Psoas muscle (tissue), 8 donors: ENCODE data around the gene RLN3. TPM values are rescaled to one million over a fixed set of nuclear protein-coding genes. Genes with fewer than 3 reads are reported as not detected.

Experiments used
- ATAC-seq, 4 donors: fragments of 200-7000 bp; cut with Tn5 transposase; one replicate each; pipeline ENCODE4 v1.9.1; 2020; ENCODE audit warnings: moderate library complexity in 3 of 4, mild to moderate bottlenecking in 2 of 4
- DNase-seq, 2 donors: peaks; one replicate each; pipeline ENCODE4 v3.0.0-alpha.2; 2020
- H3K27ac ChIP-seq: fragments of 200-600 bp; one replicate; pipeline ENCODE4 v1.8.0; 2022
- H3K27me3 ChIP-seq, 3 donors: fragments of 200-600 bp in 1 of 3; one replicate each; pipeline versions ENCODE4 v1.6.1 to v1.8.0; 2013 to 2022; ENCODE audit warnings: low read length in 2 of 3, mild to moderate bottlenecking in 2 of 3, moderate library complexity in 1 of 3; ENCODE audit not compliant: insufficient read depth in 3 of 3
- H3K36me3 ChIP-seq, 2 donors: fragments of 200-600 bp in 1 of 2; one replicate each; pipeline versions ENCODE4 v1.6.1 to v1.8.0; 2013 to 2022; ENCODE audit warnings: low read depth in 1 of 2, mild to moderate bottlenecking in 1 of 2, moderate library complexity in 1 of 2; ENCODE audit not compliant: insufficient read depth in 1 of 2
- H3K4me1 ChIP-seq: fragments of 200-600 bp; one replicate; pipeline ENCODE4 v1.8.0; 2022
- H3K4me3 ChIP-seq: fragments of 200-600 bp; one replicate; pipeline ENCODE4 v1.8.0; 2022; ENCODE audit warnings: mild to moderate bottlenecking
- H3K9me3 ChIP-seq: fragments of 200-600 bp; one replicate; pipeline ENCODE4 v1.8.0; 2022
- WGBS, 3 donors: extraction: QIAGEN DNeasy Blood & Tissue Kit; methylation state at CpG; one replicate each; pipeline versions ENCODE4 v1.1.6 to v1.1.7; 2013; 5-methylcytosine and 5-hydroxymethylcytosine counted together
- intact Hi-C, 2 donors: fragments of 100-400 bp; cut with DNase I; formaldehyde crosslinking; loops; one replicate each; pipeline versions ENCODE4 v1.11.0 to v1.14.2; 2022
- polyA plus RNA-seq, 3 donors: library from polyadenylated mRNA; stranded (reverse); fragments of 200-250 nt; gene quantifications; one replicate each; pipeline ENCODE4 v1.2.3, GENCODE V29; 2013
- total RNA-seq, 4 donors: library from RNA; stranded (reverse); fragmentation: NEBNext Ultra II Directional in 2 of 4; extraction: Animal tissue kit (Norgen Biotek cat#: 25700) in 2 of 4; gene quantifications; one replicate each; pipeline versions ENCODE4 v1.2.1 to v1.2.4, GENCODE V29; 2021 to 2023
- TF ChIP-seq, protein P1 (sequence below): fragments of 200-600 bp; IDR thresholded peaks from one replicate; pipeline ENCODE4 v1.8.0; 2022; ENCODE audit warnings: antibody characterized with exemption
- donor health status: healthy with polysubstance abuse.
- donor health status: DM: no; HTN: no; CAD: no; lungs with moderate emphysema.
- donor health status: Bipolar disorder and iron deficiency.
- donor health status: healthy.
- donor health status: DM: yes; HTN: yes; CAD: no.
- donor health status: DM: no; HTN: no; CAD: no.
- donor health status: DM: no; HTN: no; CAD: no.
- donor health status: DM: yes; HTN: yes; CAD: no.

RLN3 gene
- total and polyA plus RNA-seq, 7 donors, result not detected

DNA sequence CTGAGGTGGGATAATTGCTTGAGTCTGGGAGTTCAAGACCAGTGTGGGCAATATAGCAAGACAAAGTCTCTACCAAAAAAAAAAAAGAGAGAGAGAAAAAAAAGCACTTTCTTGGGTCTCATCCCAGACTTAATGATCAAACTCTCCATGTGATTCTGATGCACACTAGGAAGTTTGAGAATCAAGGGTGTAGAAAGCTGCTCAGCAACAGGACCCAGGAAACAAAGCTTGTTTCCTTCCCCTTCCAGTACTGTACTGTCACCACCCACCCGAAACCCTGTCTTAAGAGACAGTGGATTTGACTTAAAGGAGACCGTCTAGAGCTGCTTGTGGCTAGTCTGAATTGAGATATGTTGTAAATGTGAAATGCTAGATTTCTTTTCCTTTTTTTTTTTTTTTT is 50.5 kb downstream of the RLN3 start:
- 71 to 78% (median 76%) methylated on average over 2 of the region's 2 CpGs for WGBS, 3 donors
- H3K27me3 ChIP-seq, result no peaks in the 10 kb centered on the region
- ATAC-seq (no peak), DNase-seq (no peak)
- peaks cover 28% of the 10 kb centered on the region for H3K4me1 ChIP-seq
- H3K27ac ChIP-seq, result no peak overlapping the region
- H3K36me3 ChIP-seq, result no peaks in the 10 kb centered on the region
- intact Hi-C loops, result loop anchor here (10.0 kb wide), 1 partner anchor 304 kb away; the partner anchor contains the start of gene C19orf53 (in 2 of the 2)
- no peaks in the 10 kb centered on the region for H3K9me3 ChIP-seq
- H3K4me3 ChIP-seq, result no peak overlapping the region
- TF ChIP-seq, protein P1, sequence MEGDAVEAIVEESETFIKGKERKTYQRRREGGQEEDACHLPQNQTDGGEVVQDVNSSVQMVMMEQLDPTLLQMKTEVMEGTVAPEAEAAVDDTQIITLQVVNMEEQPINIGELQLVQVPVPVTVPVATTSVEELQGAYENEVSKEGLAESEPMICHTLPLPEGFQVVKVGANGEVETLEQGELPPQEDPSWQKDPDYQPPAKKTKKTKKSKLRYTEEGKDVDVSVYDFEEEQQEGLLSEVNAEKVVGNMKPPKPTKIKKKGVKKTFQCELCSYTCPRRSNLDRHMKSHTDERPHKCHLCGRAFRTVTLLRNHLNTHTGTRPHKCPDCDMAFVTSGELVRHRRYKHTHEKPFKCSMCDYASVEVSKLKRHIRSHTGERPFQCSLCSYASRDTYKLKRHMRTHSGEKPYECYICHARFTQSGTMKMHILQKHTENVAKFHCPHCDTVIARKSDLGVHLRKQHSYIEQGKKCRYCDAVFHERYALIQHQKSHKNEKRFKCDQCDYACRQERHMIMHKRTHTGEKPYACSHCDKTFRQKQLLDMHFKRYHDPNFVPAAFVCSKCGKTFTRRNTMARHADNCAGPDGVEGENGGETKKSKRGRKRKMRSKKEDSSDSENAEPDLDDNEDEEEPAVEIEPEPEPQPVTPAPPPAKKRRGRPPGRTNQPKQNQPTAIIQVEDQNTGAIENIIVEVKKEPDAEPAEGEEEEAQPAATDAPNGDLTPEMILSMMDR, result no peak

Other genes starting within 250 kb of the RLN3 start
- gene ZSWIM4, start 232.7 kb upstream of the RLN3 start, total RNA-seq, result 1 to 10 TPM; 3.3 to 7.8 (median 4.4) TPM
- 1 to 10 TPM in 2 of 3 donors, under 1 TPM in 1; 0.77 to 3.9 (median 1.6) TPM for gene ZSWIM4, start 232.7 kb upstream of the RLN3 start, polyA plus RNA-seq
- not detected for gene NANOS3, start 151.0 kb upstream of the RLN3 start, total RNA-seq
- not detected for gene NANOS3, start 151.0 kb upstream of the RLN3 start, polyA plus RNA-seq
- gene BRME1, start 122.0 kb upstream of the RLN3 start, total RNA-seq, result 1 to 10 TPM in 2 of 4 donors, under 1 TPM in 2; 0.27 to 1.5 (median 1.0) TPM
- gene BRME1, start 122.0 kb upstream of the RLN3 start, polyA plus RNA-seq, result 1 to 10 TPM in 2 of 3 donors, under 1 TPM in 1; 0.86 to 2.5 (median 1.7) TPM
- 10 to 100 TPM; 21.1 to 26.1 (median 24.6) TPM for gene CC2D1A, start 121.9 kb upstream of the RLN3 start, total RNA-seq
- 10 to 100 TPM; 20.1 to 31.7 (median 23.1) TPM for gene CC2D1A, start 121.9 kb upstream of the RLN3 start, polyA plus RNA-seq
- 1 to 10 TPM in 1 of 4 donors, under 1 TPM in 3; 0.18 to 1.3 (median 0.39) TPM for gene PODNL1, start 89.7 kb upstream of the RLN3 start, total RNA-seq
- 1 to 10 TPM in 1 of 3 donors, under 1 TPM in 2; 0.07 to 1.3 (median 0.25) TPM for gene PODNL1, start 89.7 kb upstream of the RLN3 start, polyA plus RNA-seq
- 10 to 100 TPM in 3 of 4 donors, 1 to 10 TPM in 1; 9.2 to 25.3 (median 16.0) TPM for gene DCAF15, start 75.6 kb upstream of the RLN3 start, total RNA-seq
- gene DCAF15, start 75.6 kb upstream of the RLN3 start, polyA plus RNA-seq, result 10 to 100 TPM; 13.8 to 24.5 (median 16.6) TPM
- 10 to 100 TPM in 1 of 4 donors, 1 to 10 TPM in 3; 5.9 to 10.1 (median 7.8) TPM for gene RFX1, start 21.8 kb upstream of the RLN3 start, total RNA-seq
- gene RFX1, start 21.8 kb upstream of the RLN3 start, polyA plus RNA-seq, result 1 to 10 TPM; 2.9 to 6.4 (median 5.1) TPM
- gene IL27RA, start 3.6 kb downstream of the RLN3 start, total RNA-seq, result 1 to 10 TPM; 2.3 to 3.7 (median 2.9) TPM
- 1 to 10 TPM; 1.5 to 3.2 (median 2.5) TPM for gene IL27RA, start 3.6 kb downstream of the RLN3 start, polyA plus RNA-seq
- not detected for gene PALM3, start 33.9 kb downstream of the RLN3 start, total RNA-seq
- gene PALM3, start 33.9 kb downstream of the RLN3 start, polyA plus RNA-seq, result under 1 TPM in 2 of 3 donors, not detected in 1; 0.04 to 0.05 TPM
- gene MISP3, start 44.6 kb downstream of the RLN3 start, total RNA-seq, result 1 to 10 TPM; 2.0 to 6.3 (median 2.9) TPM
- gene MISP3, start 44.6 kb downstream of the RLN3 start, polyA plus RNA-seq, result 10 to 100 TPM in 1 of 3 donors, 1 to 10 TPM in 2; 1.8 to 15.4 (median 2.1) TPM
- not detected for gene C19orf67, start 57.6 kb downstream of the RLN3 start, total RNA-seq
- not detected for gene C19orf67, start 57.6 kb downstream of the RLN3 start, polyA plus RNA-seq
- 10 to 100 TPM; 27.3 to 54.4 (median 39.6) TPM for gene SAMD1, start 62.6 kb downstream of the RLN3 start, total RNA-seq
- gene SAMD1, start 62.6 kb downstream of the RLN3 start, polyA plus RNA-seq, result 10 to 100 TPM; 39.9 to 99.9 (median 60.4) TPM
- gene PRKACA, start 89.6 kb downstream of the RLN3 start, total RNA-seq, result 100 to 1,000 TPM; 209 to 509 (median 312) TPM
- gene PRKACA, start 89.6 kb downstream of the RLN3 start, polyA plus RNA-seq, result 100 to 1,000 TPM in 2 of 3 donors, 10 to 100 TPM in 1; 99.3 to 208 (median 135) TPM
- gene ASF1B, start 108.4 kb downstream of the RLN3 start, total RNA-seq, result 1 to 10 TPM in 1 of 4 donors, under 1 TPM in 2, not detected in 1; 0.63 to 6.0 (median 0.84) TPM
- 1 to 10 TPM in 2 of 3 donors, under 1 TPM in 1; 0.20 to 1.2 (median 1.0) TPM for gene ASF1B, start 108.4 kb downstream of the RLN3 start, polyA plus RNA-seq
- 1 to 10 TPM; 1.7 to 2.6 (median 1.8) TPM for gene ADGRL1, start 178.0 kb downstream of the RLN3 start, total RNA-seq
- 1 to 10 TPM in 1 of 3 donors, under 1 TPM in 2; 0.38 to 1.1 (median 0.87) TPM for gene ADGRL1, start 178.0 kb downstream of the RLN3 start, polyA plus RNA-seq